ENCODE measurements around the gene FBXO31.
A peak's percentile ranks its signal among the peaks of the same experiment; 100 is the strongest.

The FBXO31 gene

DNA sequence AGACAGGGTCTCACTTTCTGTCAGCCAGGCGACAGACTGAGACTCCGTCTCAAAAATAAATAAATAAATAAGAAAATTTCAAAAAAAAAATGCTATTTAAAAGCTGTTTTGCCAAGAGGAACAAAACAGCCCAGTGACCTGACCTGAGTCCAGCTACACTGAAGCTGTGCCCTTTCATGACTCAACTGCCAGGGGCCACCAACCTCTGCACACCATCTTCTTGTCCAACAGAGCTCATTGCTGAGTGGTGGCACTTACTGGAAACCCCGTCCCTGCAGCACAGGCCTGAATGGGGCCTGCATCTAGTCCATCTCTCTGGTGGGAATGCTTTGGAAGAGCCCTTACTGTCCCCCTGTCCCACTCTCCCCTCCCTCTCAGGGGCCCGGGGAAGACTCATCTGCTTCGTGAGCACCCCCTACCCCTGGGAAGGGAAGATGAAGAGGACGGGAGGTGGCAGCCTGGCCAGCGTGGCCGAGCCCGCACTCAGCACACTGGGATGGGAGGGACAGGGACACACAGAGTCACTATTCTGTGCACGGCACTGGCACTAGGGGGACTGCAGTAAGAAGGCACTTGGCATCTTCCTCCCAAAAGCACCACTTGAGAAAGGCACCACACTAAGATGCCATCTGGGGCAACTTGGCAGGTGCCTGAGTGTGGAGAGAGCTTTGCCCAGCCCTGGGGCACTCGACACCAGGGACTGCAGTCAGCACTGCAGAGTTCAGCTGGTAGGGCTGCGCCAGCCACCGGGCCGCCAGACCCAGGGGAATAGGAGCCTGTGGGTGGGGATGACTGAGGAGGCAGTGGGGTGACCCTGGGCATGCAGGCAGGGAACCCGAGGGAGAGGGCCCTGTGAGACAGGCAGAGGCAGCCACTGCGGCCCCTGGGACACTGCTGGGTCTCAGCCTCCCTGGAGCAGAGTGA lies 13.5 kb downstream of the FBXO31 start:
- Histone ChIP-seq H3K4me1 (peaks cover 21 to 70% (median 56%) of the 10 kb centered on the region in 10 experiments), H3K4me3 (no peak overlapping the region), H3K9ac (peak overlapping the region in 3 of 11 experiments; percentile 18 to 35 (median 24); a peak in 1 of 22 replicates), H3K4me2 (peak overlapping the region in 9 of 11 experiments; percentile 3 to 80 (median 65); a peak in 16 of 22 replicates), H3K27ac (no peak overlapping the region), H3K9me3 (replicated peaks in 1 of 11) (no peaks in the 10 kb centered on the region), H3K36me3 (peaks cover 0 to 55% (median 25%) of the 10 kb centered on the region in 11 experiments; a peak in 19 of 22 replicates), H4K20me1 (peaks cover 98 to 100% (median 100%) of the 10 kb centered on the region in 11 experiments), H3K27me3 (peaks cover 0 to 96% (median 0%) of the 10 kb centered on the region in 11 experiments; a peak in 7 of 22 replicates)
- TF ChIP-seq Cebpa-rat (IDR thresholded peaks at IDR 0.05) = no peak

DNA sequence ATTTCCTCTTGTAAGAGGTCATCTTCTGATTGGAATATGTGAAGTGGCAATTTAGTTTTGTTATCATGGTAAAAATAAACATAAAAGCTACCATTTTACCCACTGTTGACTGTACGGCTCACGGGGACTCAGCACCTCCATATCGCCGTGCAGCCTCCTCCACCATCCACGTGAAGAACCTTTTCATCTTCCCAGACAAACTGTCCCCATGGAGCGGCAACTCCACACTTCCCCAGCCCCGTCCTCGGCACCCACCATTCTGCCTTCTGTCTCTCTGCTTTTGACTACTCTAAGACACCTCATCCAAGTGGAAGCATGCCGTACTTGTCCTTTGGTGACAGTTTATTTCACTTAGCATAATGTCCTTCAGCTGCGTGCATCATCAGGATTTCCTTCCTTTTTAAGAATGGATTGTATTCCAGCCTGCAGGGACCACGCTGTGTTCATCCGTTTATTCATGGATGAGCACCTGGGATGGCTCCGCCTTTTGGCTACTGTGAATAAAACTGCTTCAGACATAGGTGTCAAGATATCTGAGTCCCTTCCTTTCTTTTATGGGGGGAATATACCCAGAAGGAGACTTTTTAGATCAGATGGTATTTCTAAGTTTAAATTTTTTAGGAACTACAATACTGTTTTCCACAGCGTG lies 14.3 kb downstream of the FBXO31 start:
- Histone ChIP-seq H3K4me2 (peak overlapping the region; percentile 59 to 87 (median 74); a peak in 21 of 22 replicates), H4K20me1 (peaks cover 98 to 100% (median 100%) of the 10 kb centered on the region in 11 experiments), H3K36me3 (peaks cover 0 to 49% (median 23%) of the 10 kb centered on the region in 11 experiments; a peak in 19 of 22 replicates), H3K9ac (no peak overlapping the region), H3K27ac (0 out of 22 replicates have a peak overlapping the region, but pooled peaks of 1 of the 11 experiments have one; percentile 20), H3K9me3 (replicated peaks in 1 of 11) (no peaks in the 10 kb centered on the region), H3K4me1 (peaks cover 26 to 78% (median 64%) of the 10 kb centered on the region in 10 experiments), H3K4me3 (no peak overlapping the region), H3K27me3 (peaks cover 0 to 96% (median 0%) of the 10 kb centered on the region in 11 experiments; a peak in 7 of 22 replicates)
- TF ChIP-seq Cebpa-rat (IDR thresholded peaks at IDR 0.05) = no peak

DNA sequence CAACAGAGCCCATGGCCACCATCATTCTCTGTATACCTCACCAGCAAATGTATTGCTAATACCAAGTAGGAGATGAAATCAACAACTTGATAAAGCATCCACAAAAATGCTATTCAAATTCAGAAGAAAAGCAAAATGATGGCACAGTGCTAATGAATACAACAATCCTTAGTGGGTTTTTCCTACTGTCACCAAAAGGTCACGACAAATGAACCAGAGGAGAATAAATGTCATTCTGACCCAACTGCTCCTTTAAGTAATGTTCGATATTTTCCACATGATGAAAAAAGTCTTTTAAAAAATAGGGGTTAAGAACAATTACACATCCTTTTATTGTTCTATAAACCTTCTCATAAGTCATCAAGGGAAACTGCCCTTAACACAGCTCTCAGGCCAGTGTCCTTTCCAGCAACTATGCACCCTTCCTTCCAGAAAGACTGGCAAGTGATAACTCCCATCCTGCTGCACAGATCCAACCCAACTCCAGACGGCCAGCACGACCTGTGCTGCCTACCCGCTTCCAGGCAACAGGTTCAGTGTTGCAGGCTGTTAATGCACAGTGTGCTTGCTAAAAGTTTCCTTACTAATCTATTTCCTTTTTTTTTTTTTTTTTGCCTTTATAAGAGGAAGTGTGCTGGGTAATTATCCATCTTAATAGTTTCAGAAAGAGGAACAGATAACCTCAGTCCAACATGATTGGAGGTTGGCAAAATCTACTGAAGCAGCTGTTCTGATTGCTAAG lies 15.4 kb downstream of the FBXO31 start:
- peaks cover 0 to 39% (median 21%) of the 10 kb centered on the region in 11 experiments; a peak in 17 of 22 replicates for H3K36me3 ChIP-seq
- no peak for TF ChIP-seq Cebpa-rat (IDR thresholded peaks at IDR 0.05)
- H3K4me2 ChIP-seq = peak overlapping the region; percentile 59 to 87 (median 74)
- H3K9ac ChIP-seq = no peak overlapping the region; a peak in 1 of 22 replicates
- peaks cover 0 to 96% (median 0%) of the 10 kb centered on the region in 11 experiments; a peak in 7 of 22 replicates for H3K27me3 ChIP-seq
- 0 out of 22 replicates have a peak overlapping the region, but pooled peaks of 1 of the 11 experiments have one; percentile 20 for H3K27ac ChIP-seq
- peaks cover 30 to 88% (median 74%) of the 10 kb centered on the region in 10 experiments for H3K4me1 ChIP-seq
- H3K4me3 ChIP-seq = no peak overlapping the region
- no peaks in the 10 kb centered on the region for H3K9me3 ChIP-seq (replicated peaks in 1 of 11)
- peaks cover 98 to 100% (median 100%) of the 10 kb centered on the region in 11 experiments for H4K20me1 ChIP-seq

DNA sequence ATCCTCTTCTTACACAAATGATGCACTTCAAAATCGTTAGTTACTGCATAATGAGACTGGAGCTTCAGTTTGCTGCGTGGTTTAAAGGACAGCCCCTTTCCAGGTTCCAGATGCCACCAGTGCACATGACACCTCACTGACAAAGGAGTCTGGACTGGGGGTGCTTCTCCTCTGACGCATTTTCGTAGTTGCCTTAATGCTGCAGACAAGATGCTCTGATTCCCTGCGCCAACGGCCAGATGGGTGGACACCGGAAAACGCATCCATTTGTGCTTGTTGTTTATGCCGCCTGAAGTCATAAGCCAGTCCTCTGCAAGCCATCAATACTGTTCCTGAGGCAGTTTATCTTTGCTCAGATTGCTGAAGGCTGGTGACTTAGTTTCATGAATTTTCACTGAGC lies 16.0 kb downstream of the FBXO31 start:
- H3K36me3 ChIP-seq = peaks cover 4 to 43% (median 23%) of the 10 kb centered on the region in 11 experiments; a peak in 20 of 22 replicates
- H3K27ac ChIP-seq = no peak overlapping the region
- H3K9ac ChIP-seq = no peak overlapping the region; a peak in 1 of 22 replicates
- no peaks in the 10 kb centered on the region for H3K9me3 ChIP-seq (replicated peaks in 1 of 11)
- TF ChIP-seq Cebpa-rat (IDR thresholded peaks at IDR 0.05) = no peak
- no peak overlapping the region for H3K4me3 ChIP-seq
- peaks cover 30 to 94% (median 76%) of the 10 kb centered on the region in 10 experiments for H3K4me1 ChIP-seq
- H4K20me1 ChIP-seq = peaks cover 99 to 100% (median 100%) of the 10 kb centered on the region in 11 experiments
- H3K4me2 ChIP-seq = peak overlapping the region in 9 of 11 experiments; percentile 59 to 87 (median 74); a peak in 18 of 22 replicates
- H3K27me3 ChIP-seq = peaks cover 0 to 97% (median 0%) of the 10 kb centered on the region in 11 experiments; a peak in 7 of 22 replicates

DNA sequence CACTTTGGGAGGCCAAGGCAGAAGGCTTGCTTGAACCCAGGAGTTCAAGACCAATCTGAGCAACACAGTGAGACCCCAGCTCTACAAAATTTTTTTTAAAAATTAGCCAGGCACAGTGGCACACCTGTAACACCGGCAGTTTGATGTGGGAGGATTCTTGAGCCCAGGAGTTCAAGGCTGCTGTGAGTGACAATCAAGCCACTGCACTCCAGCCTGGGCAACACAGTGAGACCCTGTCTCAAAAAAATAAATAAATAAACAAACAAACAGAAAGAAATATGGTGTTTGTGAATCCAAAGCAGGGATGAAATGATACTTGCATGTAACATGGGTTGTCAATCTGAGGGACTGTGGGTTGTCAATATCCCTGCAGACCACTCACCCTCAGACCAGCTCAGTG lies 16.6 kb downstream of the FBXO31 start:
- Histone ChIP-seq H4K20me1 (peaks cover 97 to 100% (median 100%) of the 10 kb centered on the region in 11 experiments), H3K4me2 (peak overlapping the region in 9 of 11 experiments; percentile 59 to 87 (median 74); a peak in 16 of 22 replicates), H3K27me3 (peaks cover 0 to 97% (median 0%) of the 10 kb centered on the region in 11 experiments; a peak in 7 of 22 replicates), H3K9ac (no peak overlapping the region), H3K36me3 (peaks cover 10 to 44% (median 26%) of the 10 kb centered on the region in 11 experiments; a peak in 20 of 22 replicates), H3K4me3 (no peak overlapping the region), H3K27ac (no peak overlapping the region), H3K9me3 (replicated peaks in 1 of 11) (no peaks in the 10 kb centered on the region), H3K4me1 (peaks cover 30 to 90% (median 74%) of the 10 kb centered on the region in 10 experiments)
- TF ChIP-seq Cebpa-rat (IDR thresholded peaks at IDR 0.05) = no peak

DNA sequence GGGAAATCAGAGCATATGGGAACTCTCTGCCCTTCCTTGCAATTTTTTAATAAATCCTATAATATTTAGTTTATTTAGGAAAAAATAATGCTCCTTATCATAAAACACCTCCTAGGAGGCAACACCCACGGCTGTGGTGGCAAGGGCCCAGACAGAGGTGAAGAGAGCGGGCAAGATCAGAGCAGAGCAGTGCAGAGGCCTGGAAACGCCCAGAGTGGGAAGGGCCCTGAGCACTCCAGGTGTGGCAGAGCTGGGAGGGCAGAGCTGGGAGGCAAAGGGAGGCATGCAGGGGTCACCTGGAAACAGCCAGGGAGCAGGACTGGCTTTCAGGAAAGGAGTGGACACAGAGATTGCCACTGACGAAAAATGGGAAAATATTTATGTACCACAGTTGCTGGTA lies 17.3 kb downstream of the FBXO31 start:
- peaks cover 97 to 100% (median 100%) of the 10 kb centered on the region in 11 experiments for H4K20me1 ChIP-seq
- H3K4me1 ChIP-seq = peaks cover 30 to 84% (median 69%) of the 10 kb centered on the region in 10 experiments
- H3K4me3 ChIP-seq = no peak overlapping the region
- no peak overlapping the region for H3K27ac ChIP-seq
- no peak overlapping the region for H3K9ac ChIP-seq
- H3K36me3 ChIP-seq = peaks cover 16 to 50% (median 31%) of the 10 kb centered on the region in 11 experiments; a peak in 21 of 22 replicates
- no peak for TF ChIP-seq Cebpa-rat (IDR thresholded peaks at IDR 0.05)
- no peaks in the 10 kb centered on the region for H3K9me3 ChIP-seq (replicated peaks in 1 of 11)
- H3K27me3 ChIP-seq = peaks cover 0 to 97% (median 0%) of the 10 kb centered on the region in 11 experiments; a peak in 7 of 22 replicates
- H3K4me2 ChIP-seq = no peak overlapping the region

DNA sequence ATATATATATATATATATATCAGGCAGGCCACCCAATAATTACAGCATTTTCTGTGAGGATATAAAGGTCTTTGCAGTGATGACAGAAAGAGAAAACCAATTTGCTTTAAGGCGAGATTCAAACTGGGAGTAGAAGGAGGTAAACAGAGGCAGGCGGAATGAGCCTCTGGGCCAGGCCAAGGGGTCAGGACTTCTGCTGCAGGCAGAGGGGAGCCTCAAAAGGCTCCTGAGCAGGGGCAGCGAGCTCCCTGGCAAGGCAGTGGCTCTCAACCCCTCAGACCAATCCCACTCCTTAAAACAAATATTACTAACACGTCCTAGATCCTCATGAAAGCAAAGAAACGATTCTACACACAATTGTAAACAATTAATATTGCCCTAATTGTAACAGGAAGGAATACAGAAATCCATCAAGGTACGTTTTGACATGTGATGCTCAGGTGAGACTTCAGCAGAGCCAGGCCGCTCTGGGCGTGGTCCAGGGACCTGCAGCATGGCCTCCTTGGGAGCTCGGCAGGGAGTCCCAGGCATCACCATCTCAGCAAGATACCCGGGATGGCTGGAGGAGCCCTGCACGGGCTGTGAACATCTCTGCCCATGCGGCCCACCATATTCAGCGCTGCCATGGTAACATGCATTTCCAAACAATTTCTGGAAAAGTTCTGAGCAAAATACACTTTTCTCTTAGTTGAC lies 18.4 kb downstream of the FBXO31 start:
- H3K27me3 ChIP-seq = peaks cover 0 to 97% (median 0%) of the 10 kb centered on the region in 11 experiments; a peak in 7 of 22 replicates
- peak overlapping the region in 1 of 11 experiments; percentile 24; a peak in 1 of 22 replicates for H3K9ac ChIP-seq
- peak overlapping the region in 2 of 11 experiments; percentile 29 to 47; a peak in 2 of 22 replicates for H3K27ac ChIP-seq
- peaks cover 27 to 61% (median 41%) of the 10 kb centered on the region in 11 experiments for H3K36me3 ChIP-seq
- H3K4me2 ChIP-seq = peak overlapping the region in 8 of 11 experiments; percentile 22 to 94 (median 90); a peak in 12 of 22 replicates
- H4K20me1 ChIP-seq = peaks cover 97 to 100% (median 100%) of the 10 kb centered on the region in 11 experiments
- no peak for TF ChIP-seq Cebpa-rat (IDR thresholded peaks at IDR 0.05)
- no peak overlapping the region for H3K4me3 ChIP-seq
- H3K4me1 ChIP-seq = peaks cover 30 to 72% (median 58%) of the 10 kb centered on the region in 10 experiments
- H3K9me3 ChIP-seq (replicated peaks in 1 of 11) = no peaks in the 10 kb centered on the region

Measured in BLaER1 treated with 17β-estradiol and CSF1 and Interleukin-3, amounts not matched to agents 10 nM and 100 nM (cell line).